Body of pancreas (tissue), 4 donors: ENCODE results near the gene RHOBTB1. TPM values are rescaled to one million over a fixed set of nuclear protein-coding genes. Genes with fewer than 3 reads are reported as not detected.

ENCODE experiments used
- ATAC-seq: fragments of 150-250 bp; one replicate; pipeline ENCODE4 v1.9.1; 2016
- DNase-seq, 4 donors: peaks; one replicate each; pipeline ENCODE4 v3.0.0-alpha.2; 2019
- H3K27ac ChIP-seq, 4 donors: fragments of 200-600 bp; sonication (generic); 1 replicate in 3 of 4; 2 replicates in 1 of 4; pipeline versions ENCODE4 v1.5.1 to v1.6.1; 2016 to 2019; ENCODE audit warnings: mild to moderate bottlenecking in 1 of 4, mixed read lengths in 1 of 4, moderate library complexity in 1 of 4
- H3K27me3 ChIP-seq, 2 donors: fragments of 200-600 bp; sonication (generic); one replicate each; pipeline ENCODE4 v1.6.0; 2016; ENCODE audit warnings: mild to moderate bottlenecking in 1 of 2
- H3K36me3 ChIP-seq, 2 donors: fragments of 200-600 bp; sonication (generic); replicated peaks in 1 of 2; 2 replicates each; pipeline ENCODE4 v1.5.1; 2016; ENCODE audit warnings: low read depth in 2 of 2; ENCODE audit not compliant: insufficient read depth in 1 of 2
- H3K4me1 ChIP-seq: fragments of 200-600 bp; sonication (generic); one replicate; pipeline ENCODE4 v1.6.0; 2016
- H3K4me3 ChIP-seq, 2 donors: fragments of 200-600 bp; sonication (generic); 1 replicate in 1 of 2; 2 replicates in 1 of 2; pipeline ENCODE4 v1.5.1; 2016 to 2019
- H3K9me3 ChIP-seq, 3 donors: fragments of 200-600 bp; sonication (generic); 1 replicate in 2 of 3; 2 replicates in 1 of 3; pipeline ENCODE4 v1.5.1; 2016
- POLR2A ChIP-seq, 3 donors: fragments of 450-650 bp; IDR thresholded peaks; one replicate each; pipeline ENCODE4 v1.6.1; 2016; ENCODE audit warnings: antibody characterized with exemption in 3 of 3, mild to moderate bottlenecking in 2 of 3
- WGBS, 2 donors: methylation state at CpG; one replicate each; pipeline ENCODE4 v1.1.5; 2017; 5-methylcytosine and 5-hydroxymethylcytosine counted together
- intact Hi-C: fragments of 100-400 bp; cut with DNase I; formaldehyde crosslinking; loops from one replicate; pipeline ENCODE4 v1.15.1; 2023
- total RNA-seq, 2 donors: library from RNA; depleted of rRNA; stranded (reverse); fragments of >200 nt; gene quantifications; one replicate each; pipeline ENCODE4 v1.1.0, GENCODE V29; 2016
- TF ChIP-seq, protein P1 (sequence below), 7 experiments: fragments of 450-650 bp in 4 of 7; fragments of 200-600 bp in 3 of 7; sonication (generic) in 3 of 7; IDR thresholded peaks; one replicate each; pipeline ENCODE4 v1.5.1; 2016 to 2019; ENCODE audit warnings: antibody characterized with exemption in 7 of 7

RHOBTB1 gene
- total RNA-seq, 2 donors from 2014 or later = 5.9 to 12.2 TPM

GRCh38 chr10:60849217-60849616 lies 94.8 kb downstream of the RHOBTB1 start:
- ATAC-seq = no peak
- intact Hi-C loops = no loop called here

GRCh38 chr10:60848680-60849079 lies 95.3 kb downstream of the RHOBTB1 start:
- Histone ChIP-seq H3K4me3 (no peak overlapping the region), H3K36me3 (no peaks in the 10 kb centered on the region), H3K9me3 (no peaks in the 10 kb centered on the region), H3K27me3 (no peaks in the 10 kb centered on the region), H3K4me1 (no peaks in the 10 kb centered on the region), H3K27ac (no peak overlapping the region)
- DNase-seq (no peak), ATAC-seq (no peak)
- intact Hi-C loops = no loop called here
- no peak for TF ChIP-seq POLR2A (IDR thresholded peaks at IDR 0.05)
- TF ChIP-seq, protein P1, sequence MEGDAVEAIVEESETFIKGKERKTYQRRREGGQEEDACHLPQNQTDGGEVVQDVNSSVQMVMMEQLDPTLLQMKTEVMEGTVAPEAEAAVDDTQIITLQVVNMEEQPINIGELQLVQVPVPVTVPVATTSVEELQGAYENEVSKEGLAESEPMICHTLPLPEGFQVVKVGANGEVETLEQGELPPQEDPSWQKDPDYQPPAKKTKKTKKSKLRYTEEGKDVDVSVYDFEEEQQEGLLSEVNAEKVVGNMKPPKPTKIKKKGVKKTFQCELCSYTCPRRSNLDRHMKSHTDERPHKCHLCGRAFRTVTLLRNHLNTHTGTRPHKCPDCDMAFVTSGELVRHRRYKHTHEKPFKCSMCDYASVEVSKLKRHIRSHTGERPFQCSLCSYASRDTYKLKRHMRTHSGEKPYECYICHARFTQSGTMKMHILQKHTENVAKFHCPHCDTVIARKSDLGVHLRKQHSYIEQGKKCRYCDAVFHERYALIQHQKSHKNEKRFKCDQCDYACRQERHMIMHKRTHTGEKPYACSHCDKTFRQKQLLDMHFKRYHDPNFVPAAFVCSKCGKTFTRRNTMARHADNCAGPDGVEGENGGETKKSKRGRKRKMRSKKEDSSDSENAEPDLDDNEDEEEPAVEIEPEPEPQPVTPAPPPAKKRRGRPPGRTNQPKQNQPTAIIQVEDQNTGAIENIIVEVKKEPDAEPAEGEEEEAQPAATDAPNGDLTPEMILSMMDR (IDR thresholded peaks at IDR 0.05) = no peak
- 72 to 80% methylated on average over 5 of the region's 5 CpGs for WGBS, 2 donors

More at GRCh38 chr10:60849217-60849616, 94.8 kb downstream of the RHOBTB1 start:
- Histone ChIP-seq H3K4me1 (no peaks in the 10 kb centered on the region), H3K9me3 (no peaks in the 10 kb centered on the region), H3K4me3 (no peak overlapping the region), H3K27me3 (no peaks in the 10 kb centered on the region), H3K27ac (no peak overlapping the region), H3K36me3 (no peaks in the 10 kb centered on the region)
- DNase-seq = no peak
- 54 to 67% methylated on average over 3 of the region's 3 CpGs for WGBS, 2 donors
- TF ChIP-seq, protein P1 (IDR thresholded peaks at IDR 0.05) = no peak
- TF ChIP-seq POLR2A (IDR thresholded peaks at IDR 0.05) = no peak

GRCh38 chr10:60848126-60848525 lies 95.9 kb downstream of the RHOBTB1 start:
- no peak overlapping the region for H3K27ac ChIP-seq
- DNase-seq (peak in 3 of 4 donors; percentile 10 to 28 (median 24)), ATAC-seq (no peak)
- no peaks in the 10 kb centered on the region for H3K9me3 ChIP-seq
- 73 to 100% methylated on average over 1 of the region's 1 CpG for WGBS, 2 donors
- no peak overlapping the region for H3K4me3 ChIP-seq
- intact Hi-C loops = no loop called here
- no peaks in the 10 kb centered on the region for H3K36me3 ChIP-seq
- H3K4me1 ChIP-seq = no peaks in the 10 kb centered on the region
- TF ChIP-seq, protein P1 (IDR thresholded peaks at IDR 0.05) = no peak
- no peak for TF ChIP-seq POLR2A (IDR thresholded peaks at IDR 0.05)
- H3K27me3 ChIP-seq = no peaks in the 10 kb centered on the region

- H3K9me3 ChIP-seq = no peaks in the 10 kb centered on the region
- intact Hi-C loops = no loop called here
- H3K4me3 ChIP-seq = no peak overlapping the region
- no peak for ATAC-seq
- no peaks in the 10 kb centered on the region for H3K4me1 ChIP-seq
- TF ChIP-seq, protein P1 (IDR thresholded peaks at IDR 0.05) = no peak
- TF ChIP-seq POLR2A (IDR thresholded peaks at IDR 0.05) = no peak
- no peaks in the 10 kb centered on the region for H3K36me3 ChIP-seq
- DNase-seq = no peak
- H3K27me3 ChIP-seq = no peaks in the 10 kb centered on the region
- WGBS, 2 donors = 53 to 55% methylated on average over 1 of the region's 1 CpG
- H3K27ac ChIP-seq = no peak overlapping the region
Observed at GRCh38 chr10:60846173-60846572, 97.8 kb downstream of the RHOBTB1 start.

GRCh38 chr10:60845038-60845437 lies 98.9 kb downstream of the RHOBTB1 start:
- 77 to 91% methylated on average over 1 of the region's 1 CpG for WGBS, 2 donors
- H3K36me3 ChIP-seq = no peaks in the 10 kb centered on the region
- ATAC-seq = no peak

More at GRCh38 chr10:60845038-60845437, 98.9 kb downstream of the RHOBTB1 start:
- H3K27ac ChIP-seq = no peak overlapping the region
- no peaks in the 10 kb centered on the region for H3K4me1 ChIP-seq
- H3K4me3 ChIP-seq = no peak overlapping the region
- H3K27me3 ChIP-seq = no peaks in the 10 kb centered on the region
- intact Hi-C loops = no loop called here
- no peaks in the 10 kb centered on the region for H3K9me3 ChIP-seq
- TF ChIP-seq, protein P1 (IDR thresholded peaks at IDR 0.05) = no peak
- no peak for TF ChIP-seq POLR2A (IDR thresholded peaks at IDR 0.05)
- DNase-seq = no peak
